Measurements from ENCODE around the gene GRIN2A. TPM values are rescaled to one million over a fixed set of nuclear protein-coding genes. Genes with fewer than 3 reads are reported as not detected.

GRIN2A gene
- total RNA-seq, 1 experiment from 2014 or later, result 34.6 TPM

GRCh38 chr16:9787717-9788116, 394.5 kb downstream of the GRIN2A start:
- Mint-ChIP-seq H3K36me3 (ENCODE audit: insufficient read depth, unreplicated experiment) (no peaks in the 10 kb centered on the region), H3K9me3 (ENCODE audit: low read depth, unreplicated experiment) (no peaks in the 10 kb centered on the region), H3K27ac (ENCODE audit: unreplicated experiment) (peak overlapping the region; percentile 33), H3K4me1 (ENCODE audit: low read depth, unreplicated experiment) (peaks cover 17% of the 10 kb centered on the region), H3K4me3 (ENCODE audit: low read depth, unreplicated experiment) (no peak overlapping the region), H3K27me3 (ENCODE audit: unreplicated experiment) (no peaks in the 10 kb centered on the region)
- no TSS peak for BruUV-seq (replicated peaks)
- CTCF ChIA-PET, result no interaction called here
- TF ChIP-seq CTCF (IDR thresholded peaks at IDR 0.05; ENCODE audit: unreplicated experiment), result no peak
- intact Hi-C loops (cut with micrococcal nuclease; ENCODE audit: unreplicated experiment), result no loop called here
- DNase-seq, result no peak

- no peak overlapping the region for H3K4me3 Mint-ChIP-seq (ENCODE audit: low read depth, unreplicated experiment)
- intact Hi-C loops (cut with micrococcal nuclease; ENCODE audit: unreplicated experiment), result no loop called here
- H3K36me3 Mint-ChIP-seq (ENCODE audit: insufficient read depth, unreplicated experiment), result no peaks in the 10 kb centered on the region
- H3K9me3 Mint-ChIP-seq (ENCODE audit: low read depth, unreplicated experiment), result no peaks in the 10 kb centered on the region
- no peak for DNase-seq
- no peak for TF ChIP-seq CTCF (IDR thresholded peaks at IDR 0.05; ENCODE audit: unreplicated experiment)
- no TSS peak for BruUV-seq (replicated peaks)
- CTCF ChIA-PET, result no interaction called here
- no peak overlapping the region for H3K27ac Mint-ChIP-seq (ENCODE audit: unreplicated experiment)
- H3K4me1 Mint-ChIP-seq (ENCODE audit: low read depth, unreplicated experiment), result no peaks in the 10 kb centered on the region
- no peaks in the 10 kb centered on the region for H3K27me3 Mint-ChIP-seq (ENCODE audit: unreplicated experiment)
These were observed 401.4 kb downstream of the GRIN2A start for GRCh38 chr16:9780831-9781230.

GRCh38 chr16:9778849-9779248, 403.4 kb downstream of the GRIN2A start:
- H3K36me3 Mint-ChIP-seq (ENCODE audit: insufficient read depth, unreplicated experiment), result no peaks in the 10 kb centered on the region
- intact Hi-C loops (cut with micrococcal nuclease; ENCODE audit: unreplicated experiment), result no loop called here
- no peak overlapping the region for H3K27ac Mint-ChIP-seq (ENCODE audit: unreplicated experiment)
- CTCF ChIA-PET, result no interaction called here
- DNase-seq, result no peak
- TF ChIP-seq CTCF (IDR thresholded peaks at IDR 0.05; ENCODE audit: unreplicated experiment), result no peak
- no peaks in the 10 kb centered on the region for H3K27me3 Mint-ChIP-seq (ENCODE audit: unreplicated experiment)
- H3K9me3 Mint-ChIP-seq (ENCODE audit: low read depth, unreplicated experiment), result no peaks in the 10 kb centered on the region
- H3K4me1 Mint-ChIP-seq (ENCODE audit: low read depth, unreplicated experiment), result no peaks in the 10 kb centered on the region
- H3K4me3 Mint-ChIP-seq (ENCODE audit: low read depth, unreplicated experiment), result no peak overlapping the region
- no TSS peak for BruUV-seq (replicated peaks)

- no peaks in the 10 kb centered on the region for H3K36me3 Mint-ChIP-seq (ENCODE audit: insufficient read depth, unreplicated experiment)
- CTCF ChIA-PET, result interaction anchor here (0.7 kb wide), 2 partner anchors 82 to 437 kb away, joined by 3 to 4 read pairs; no protein-coding TSS in a partner anchor
- no peaks in the 10 kb centered on the region for H3K9me3 Mint-ChIP-seq (ENCODE audit: low read depth, unreplicated experiment)
- intact Hi-C loops (cut with micrococcal nuclease; ENCODE audit: unreplicated experiment), result no loop called here
- no peak for TF ChIP-seq CTCF (IDR thresholded peaks at IDR 0.05; ENCODE audit: unreplicated experiment)
- no peak overlapping the region for H3K4me3 Mint-ChIP-seq (ENCODE audit: low read depth, unreplicated experiment)
- DNase-seq, result no peak
- H3K27me3 Mint-ChIP-seq (ENCODE audit: unreplicated experiment), result no peaks in the 10 kb centered on the region
- BruUV-seq (replicated peaks), result no TSS peak
- no peaks in the 10 kb centered on the region for H3K4me1 Mint-ChIP-seq (ENCODE audit: low read depth, unreplicated experiment)
- H3K27ac Mint-ChIP-seq (ENCODE audit: unreplicated experiment), result no peak overlapping the region
These were observed 406.2 kb downstream of the GRIN2A start for GRCh38 chr16:9775998-9776397.
